C4-2B (cell line): ENCODE measurements around the gene ALDH7A1.

Experiments
- ZFX ChIP-seq: fragments of 450-650 bp; IDR thresholded peaks from 2 replicates; pipeline ENCODE4 v1.6.1; 2017
- TF ChIP-seq, protein P1 (sequence below): fragments of 450-650 bp; conservative IDR thresholded peaks from 2 replicates; pipeline ENCODE4 v1.5.1; 2017; ENCODE audit warnings: mild to moderate bottlenecking

- TF ChIP-seq, protein P1, sequence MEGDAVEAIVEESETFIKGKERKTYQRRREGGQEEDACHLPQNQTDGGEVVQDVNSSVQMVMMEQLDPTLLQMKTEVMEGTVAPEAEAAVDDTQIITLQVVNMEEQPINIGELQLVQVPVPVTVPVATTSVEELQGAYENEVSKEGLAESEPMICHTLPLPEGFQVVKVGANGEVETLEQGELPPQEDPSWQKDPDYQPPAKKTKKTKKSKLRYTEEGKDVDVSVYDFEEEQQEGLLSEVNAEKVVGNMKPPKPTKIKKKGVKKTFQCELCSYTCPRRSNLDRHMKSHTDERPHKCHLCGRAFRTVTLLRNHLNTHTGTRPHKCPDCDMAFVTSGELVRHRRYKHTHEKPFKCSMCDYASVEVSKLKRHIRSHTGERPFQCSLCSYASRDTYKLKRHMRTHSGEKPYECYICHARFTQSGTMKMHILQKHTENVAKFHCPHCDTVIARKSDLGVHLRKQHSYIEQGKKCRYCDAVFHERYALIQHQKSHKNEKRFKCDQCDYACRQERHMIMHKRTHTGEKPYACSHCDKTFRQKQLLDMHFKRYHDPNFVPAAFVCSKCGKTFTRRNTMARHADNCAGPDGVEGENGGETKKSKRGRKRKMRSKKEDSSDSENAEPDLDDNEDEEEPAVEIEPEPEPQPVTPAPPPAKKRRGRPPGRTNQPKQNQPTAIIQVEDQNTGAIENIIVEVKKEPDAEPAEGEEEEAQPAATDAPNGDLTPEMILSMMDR: peak; percentile 86
- no peak for TF ChIP-seq ZFX
Observed at GRCh38 chr5:126544087-126544740, 50.8 kb downstream of the ALDH7A1 start.
